HEK293T (cell line): ENCODE measurements around the gene SLC25A34.

Experiments used
- CTCF ChIA-PET: fragments of 350-600 bp; formaldehyde crosslinking; extraction: SDS; loops from one replicate; lab custom pipeline; 2021; ENCODE audit warnings: antibody characterized with exemption, inconsistent platforms; lab: Yijun Ruan, JAX
- POLR2A ChIA-PET: fragments of 350-600 bp; formaldehyde crosslinking; extraction: SDS; loops from one replicate; lab custom pipeline; 2020; ENCODE audit warnings: antibody characterized with exemption, inconsistent platforms; lab: Yijun Ruan, JAX
- DNase-seq: peaks from one replicate; pipeline ENCODE4 v3.0.0; 2012; ENCODE audit warnings: mixed read lengths; ENCODE audit errors: extremely low spot score
- ARNT ChIP-seq: fragments of 450-650 bp; IDR thresholded peaks from 2 replicates; pipeline ENCODE4 v1.6.1; 2017; ENCODE audit warnings: mild to moderate bottlenecking
- BHLHE40 ChIP-seq: fragments of 450-650 bp; IDR thresholded peaks from 2 replicates; pipeline ENCODE4 v1.6.1; 2016; ENCODE audit warnings: mild to moderate bottlenecking, moderate library complexity, borderline replicate concordance
- CTBP1 ChIP-seq: fragments of 450-650 bp; IDR thresholded peaks from 2 replicates; pipeline ENCODE4 v1.6.1; 2016; ENCODE audit warnings: borderline replicate concordance
- ELF4 ChIP-seq: fragments of 450-650 bp; IDR thresholded peaks from 2 replicates; pipeline ENCODE4 v1.6.1; 2017; ENCODE audit warnings: antibody characterized with exemption
- FOXA1 ChIP-seq: fragments of 450-650 bp; IDR thresholded peaks from 2 replicates; pipeline ENCODE4 v1.6.1; 2016; ENCODE audit warnings: mild to moderate bottlenecking
- FOXK2 ChIP-seq: fragments of 450-650 bp; IDR thresholded peaks from 2 replicates; pipeline ENCODE4 v1.6.1; 2016; ENCODE audit warnings: mild to moderate bottlenecking
- FOXM1 ChIP-seq: fragments of 450-650 bp; IDR thresholded peaks from 2 replicates; pipeline ENCODE4 v1.6.1; 2017; ENCODE audit warnings: mild to moderate bottlenecking, borderline replicate concordance
- HDGF ChIP-seq: fragments of 450-650 bp; IDR thresholded peaks from 2 replicates; pipeline ENCODE4 v1.6.1; 2017; ENCODE audit warnings: antibody characterized with exemption, borderline replicate concordance
- L3MBTL2 ChIP-seq: fragments of 450-650 bp; conservative IDR thresholded peaks from 2 replicates; pipeline ENCODE4 v1.6.1; 2016; ENCODE audit warnings: mild to moderate bottlenecking
- LEF1 ChIP-seq: fragments of 450-650 bp; IDR thresholded peaks from 2 replicates; pipeline ENCODE4 v1.6.1; 2017; ENCODE audit warnings: mild to moderate bottlenecking, borderline replicate concordance
- NFRKB ChIP-seq: fragments of 450-650 bp; IDR thresholded peaks from 2 replicates; pipeline ENCODE4 v1.6.1; 2016; ENCODE audit warnings: mild to moderate bottlenecking, moderate library complexity
- SP1 ChIP-seq: fragments of 450-650 bp; IDR thresholded peaks from 2 replicates; pipeline ENCODE4 v1.6.1; 2017
- SUZ12 ChIP-seq: fragments of 450-650 bp; IDR thresholded peaks from 2 replicates; pipeline ENCODE4 v1.6.1; 2016; ENCODE audit warnings: mild to moderate bottlenecking
- TARDBP ChIP-seq: fragments of 450-650 bp; IDR thresholded peaks from 2 replicates; pipeline ENCODE4 v1.6.1; 2016
- ZNF384 ChIP-seq: fragments of 450-650 bp; IDR thresholded peaks from 2 replicates; pipeline ENCODE4 v1.6.1; 2016
- TF ChIP-seq, protein P1 (sequence below): fragments of 450-650 bp; IDR thresholded peaks from 2 replicates; pipeline ENCODE4 v1.6.1; 2016

SLC25A34 gene

DNA sequence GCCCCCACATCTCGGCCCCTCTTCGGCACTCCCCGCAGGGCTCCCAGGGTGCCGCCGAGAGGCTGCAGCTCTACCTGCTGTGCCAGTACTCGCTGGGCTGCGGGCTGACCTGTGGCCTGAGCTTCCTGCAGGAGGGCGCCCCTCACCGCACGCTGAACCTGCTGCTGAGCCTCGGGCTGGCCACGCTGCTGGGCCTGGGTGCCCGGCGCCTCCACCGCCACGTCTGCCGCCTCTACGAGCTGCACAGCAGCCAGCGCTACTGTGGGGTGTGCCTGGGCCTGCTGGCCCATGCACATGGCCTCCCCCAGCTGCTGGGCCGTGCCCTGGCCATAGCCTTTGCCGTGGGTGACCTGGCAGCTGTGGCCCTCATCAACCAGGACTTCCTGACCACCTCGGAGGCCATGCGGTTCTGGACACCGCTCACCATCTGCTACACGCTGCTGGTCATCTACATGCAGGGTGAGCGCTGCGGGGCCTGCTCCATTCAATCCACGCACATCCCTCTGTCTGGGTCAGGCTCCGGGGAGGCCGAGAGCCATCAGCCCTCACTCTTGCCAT is 8.1 kb downstream of the SLC25A34 start:
- no peak for DNase-seq
- TF ChIP-seq L3MBTL2 (no peak), FOXA1 (no peak), SP1 (no peak), FOXM1 (no peak), ELF4 (no peak), CTBP1 (no peak), NFRKB (no peak), FOXK2 (no peak), LEF1 (no peak), BHLHE40 (no peak), TARDBP (no peak), ZNF384 (no peak), SUZ12 (no peak), HDGF (no peak), ARNT (no peak)
- TF ChIP-seq, protein P1, sequence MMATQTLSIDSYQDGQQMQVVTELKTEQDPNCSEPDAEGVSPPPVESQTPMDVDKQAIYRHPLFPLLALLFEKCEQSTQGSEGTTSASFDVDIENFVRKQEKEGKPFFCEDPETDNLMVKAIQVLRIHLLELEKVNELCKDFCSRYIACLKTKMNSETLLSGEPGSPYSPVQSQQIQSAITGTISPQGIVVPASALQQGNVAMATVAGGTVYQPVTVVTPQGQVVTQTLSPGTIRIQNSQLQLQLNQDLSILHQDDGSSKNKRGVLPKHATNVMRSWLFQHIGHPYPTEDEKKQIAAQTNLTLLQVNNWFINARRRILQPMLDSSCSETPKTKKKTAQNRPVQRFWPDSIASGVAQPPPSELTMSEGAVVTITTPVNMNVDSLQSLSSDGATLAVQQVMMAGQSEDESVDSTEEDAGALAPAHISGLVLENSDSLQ = no peak

DNA sequence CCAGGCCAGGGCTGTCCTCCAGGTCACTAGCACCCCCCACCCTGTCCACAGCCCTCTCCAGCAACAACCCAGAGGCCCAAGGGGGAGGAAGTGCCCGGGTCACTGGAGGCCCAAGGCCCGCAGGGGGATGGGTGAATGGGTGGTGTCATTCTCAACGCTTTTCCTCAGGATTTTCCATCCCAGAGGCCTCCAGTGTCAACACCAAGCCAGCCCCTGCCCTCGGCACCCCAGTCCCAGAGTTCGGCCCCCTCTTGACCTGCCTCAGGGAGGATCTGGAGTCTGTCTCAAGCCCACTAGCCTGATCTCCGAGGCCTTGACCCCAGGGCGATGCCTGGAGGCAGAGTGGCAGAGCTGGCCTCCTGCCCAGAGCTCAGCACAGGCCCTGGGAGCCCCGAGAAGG is 11.3 kb downstream of the SLC25A34 start:
- DNase-seq = no peak
- POLR2A ChIA-PET = no interaction called here
- TF ChIP-seq L3MBTL2 = no peak
- no peak for TF ChIP-seq SUZ12
- TF ChIP-seq ARNT = no peak
- no peak for TF ChIP-seq TARDBP
- TF ChIP-seq ELF4 = no peak
- no peak for TF ChIP-seq BHLHE40
- no peak for TF ChIP-seq NFRKB
- TF ChIP-seq ZNF384 = no peak
- no peak for TF ChIP-seq LEF1
- no peak for TF ChIP-seq SP1
- TF ChIP-seq FOXA1 = no peak
- TF ChIP-seq FOXM1 = no peak
- TF ChIP-seq FOXK2 = no peak
- TF ChIP-seq HDGF = no peak
- no peak for TF ChIP-seq CTBP1
- TF ChIP-seq, protein P1 = no peak
- CTCF ChIA-PET = no interaction called here

More for the DNA sequence above, 8.1 kb downstream of the SLC25A34 start:
- ChIA-PET POLR2A (no interaction called here), CTCF (no interaction called here)

DNA sequence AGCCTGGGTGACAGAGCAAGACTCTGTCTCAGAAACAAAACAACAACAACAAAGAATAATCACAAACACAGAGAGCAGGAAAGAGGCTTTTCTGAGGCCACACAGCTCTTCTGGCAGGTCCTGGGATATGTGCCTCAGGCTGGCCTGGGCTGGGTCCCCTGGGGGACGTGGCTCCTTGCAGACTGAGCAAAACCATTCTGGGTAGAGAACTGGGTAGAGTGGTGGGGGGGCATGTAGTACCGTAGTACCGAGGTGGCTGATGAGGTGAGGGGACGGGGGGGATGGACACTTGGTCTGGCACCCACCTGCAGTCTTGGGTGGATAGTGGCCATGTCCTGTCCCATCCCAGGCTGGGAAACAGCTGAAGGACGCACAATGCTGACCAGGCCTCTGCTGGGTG is 12.2 kb downstream of the SLC25A34 start:
- POLR2A ChIA-PET = no interaction called here
- CTCF ChIA-PET = no interaction called here
- DNase-seq = no peak
- no peak for TF ChIP-seq TARDBP
- no peak for TF ChIP-seq ZNF384
- TF ChIP-seq LEF1 = no peak
- TF ChIP-seq SUZ12 = no peak
- no peak for TF ChIP-seq CTBP1
- no peak for TF ChIP-seq FOXA1
- no peak for TF ChIP-seq FOXM1

DNA sequence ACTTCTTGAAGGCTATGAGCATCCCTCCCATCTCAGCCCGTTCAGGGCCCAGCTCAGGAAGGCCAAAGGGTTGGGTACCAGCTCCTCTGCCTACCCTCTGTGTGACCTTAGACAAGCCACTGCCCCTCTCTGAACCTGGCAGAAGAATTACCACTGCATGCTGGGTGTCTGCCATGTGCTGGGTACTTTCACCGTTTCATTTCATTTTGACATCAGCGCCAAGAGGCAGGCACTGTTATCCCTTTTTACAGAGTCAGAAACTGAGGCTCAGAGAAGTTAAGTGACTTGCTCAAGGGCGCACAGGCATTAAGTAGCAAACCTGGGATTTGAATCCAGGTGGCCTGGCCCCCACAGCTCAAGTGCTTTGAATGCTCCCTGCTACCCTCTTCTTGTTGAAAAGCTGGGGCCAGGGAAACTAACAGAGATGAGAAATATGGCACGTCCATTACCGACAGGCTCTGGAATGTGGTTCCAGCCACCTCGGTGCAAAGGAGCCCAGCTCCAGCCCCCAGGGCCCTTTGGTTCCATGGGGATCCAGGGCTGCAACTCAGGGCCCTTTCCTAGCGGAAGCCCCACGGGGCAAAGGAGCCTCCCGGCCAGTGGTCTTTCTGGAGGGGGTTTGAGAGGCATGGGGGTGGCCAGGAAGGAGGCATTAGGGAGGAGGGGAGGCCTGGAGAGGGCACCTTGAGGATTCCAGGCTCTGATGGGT is 12.8 kb downstream of the SLC25A34 start:
- ChIA-PET POLR2A (no interaction called here), CTCF (no interaction called here)
- no peak for DNase-seq

DNA sequence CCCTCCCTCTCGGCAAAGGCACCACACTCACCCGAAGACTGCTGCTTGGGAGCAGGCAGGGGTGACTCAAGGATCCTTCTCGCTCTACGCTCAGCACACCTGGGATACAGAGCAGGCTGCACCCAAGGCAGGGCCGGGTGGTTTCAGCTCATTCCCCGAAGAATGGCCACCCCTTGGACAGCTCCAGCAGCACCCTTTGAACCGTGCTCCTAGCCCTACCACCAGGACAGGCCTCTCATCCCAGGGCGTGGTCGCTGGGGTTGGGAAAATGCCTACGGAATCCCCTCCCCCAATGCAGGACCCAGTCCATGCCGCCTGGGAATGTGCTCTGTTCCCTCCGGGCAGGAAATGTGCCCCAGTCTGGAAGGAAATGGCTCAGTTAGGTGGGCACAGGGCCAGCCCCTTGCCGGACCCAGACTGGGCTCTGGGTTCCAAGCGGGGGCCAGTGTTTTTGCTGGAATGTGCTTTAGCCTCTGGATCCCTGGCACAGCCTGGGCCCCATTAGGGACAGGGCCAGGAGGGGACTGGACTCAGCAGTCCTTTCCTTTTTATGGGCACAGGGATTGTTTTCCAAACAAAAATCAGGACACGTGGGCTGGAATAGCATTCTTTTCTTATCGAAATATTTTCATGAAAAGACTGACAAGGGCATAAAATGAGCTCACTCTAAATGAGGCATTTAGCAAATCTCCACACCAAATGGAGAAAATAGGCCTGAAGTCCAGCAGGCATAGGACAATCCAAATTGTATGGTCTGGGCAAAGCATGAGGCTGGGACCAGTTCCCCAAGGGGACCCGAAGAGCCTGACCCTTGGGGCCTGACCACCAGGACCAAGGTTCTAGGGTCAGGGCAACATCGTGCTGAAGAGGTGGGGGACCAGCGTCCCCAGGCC is 13.6 kb downstream of the SLC25A34 start:
- ChIA-PET CTCF (interaction anchor here (0.7 kb wide), 1 partner anchor 43 kb away, joined by 3 read pairs; no protein-coding TSS in a partner anchor), POLR2A (no interaction called here)
- TF ChIP-seq NFRKB = no peak
- TF ChIP-seq ARNT = no peak
- no peak for TF ChIP-seq SP1
- no peak for TF ChIP-seq ZNF384
- no peak for TF ChIP-seq HDGF
- no peak for TF ChIP-seq L3MBTL2
- no peak for TF ChIP-seq CTBP1
- no peak for TF ChIP-seq LEF1
- TF ChIP-seq FOXA1 = no peak
- TF ChIP-seq TARDBP = no peak
- TF ChIP-seq BHLHE40 = no peak
- TF ChIP-seq FOXM1 = no peak
- TF ChIP-seq SUZ12 = no peak
- TF ChIP-seq, protein P1 = no peak
- TF ChIP-seq ELF4 = no peak
- no peak for TF ChIP-seq FOXK2
- no peak for DNase-seq

More for the DNA sequence above, 12.8 kb downstream of the SLC25A34 start:
- no peak for TF ChIP-seq FOXM1
- TF ChIP-seq FOXK2 = no peak
- no peak for TF ChIP-seq ARNT
- no peak for TF ChIP-seq ZNF384
- no peak for TF ChIP-seq BHLHE40
- no peak for TF ChIP-seq SP1
- no peak for TF ChIP-seq NFRKB
